NCI-H460 (cell line): ENCODE measurements around the gene ST3GAL3. TPM values are rescaled to one million over a fixed set of nuclear protein-coding genes. Genes with fewer than 3 reads are reported as not detected.

Experiments used
- DNase-seq: peaks from one replicate; pipeline ENCODE4 v3.0.0-alpha.2; 2016; ENCODE audit warnings: low read depth; ENCODE audit errors: extremely low read depth
- total RNA-seq: library from RNA; depleted of rRNA; stranded (reverse); fragments of >200 nt; shearing (Covaris generic); gene quantifications from 2 replicates; pipeline ENCODE4 v1.2.3, GENCODE V29; 2014

ST3GAL3 gene
- total RNA-seq, 1 experiment from 2014 or later, result 12.6 TPM

GRCh38 chr1:43902058-43902831 lies 194.9 kb downstream of the ST3GAL3 start:
- DNase-seq, result no peak

GRCh38 chr1:43904660-43905551 lies 197.6 kb downstream of the ST3GAL3 start:
- DNase-seq, result no peak

- no peak for DNase-seq
Measured at GRCh38 chr1:43908226-43908625, 200.9 kb downstream of the ST3GAL3 start.

GRCh38 chr1:43908858-43909257 lies 201.5 kb downstream of the ST3GAL3 start:
- DNase-seq, result no peak

- DNase-seq, result no peak
Measured at GRCh38 chr1:43910343-43910742, 203.0 kb downstream of the ST3GAL3 start.

- no peak for DNase-seq
Measured at GRCh38 chr1:43912607-43913006, 205.3 kb downstream of the ST3GAL3 start.

- no peak for DNase-seq
Measured at GRCh38 chr1:43913051-43913501, 205.7 kb downstream of the ST3GAL3 start.

GRCh38 chr1:43913666-43914360 lies 206.5 kb downstream of the ST3GAL3 start:
- DNase-seq, result no peak

GRCh38 chr1:43914576-43915525 lies 207.5 kb downstream of the ST3GAL3 start:
- DNase-seq, result no peak

- DNase-seq, result no peak
Measured at GRCh38 chr1:43919906-43920305, 212.6 kb downstream of the ST3GAL3 start.

- no peak for DNase-seq
Measured at GRCh38 chr1:43921022-43921421, 213.7 kb downstream of the ST3GAL3 start.

- no peak for DNase-seq
Measured at GRCh38 chr1:43924516-43924915, 217.2 kb downstream of the ST3GAL3 start.

- no peak for DNase-seq
Measured at GRCh38 chr1:43925846-43926245, 218.5 kb downstream of the ST3GAL3 start.

- no peak for DNase-seq
Measured at GRCh38 chr1:43930168-43930948, 223.0 kb downstream of the ST3GAL3 start.

- DNase-seq, result no peak
Measured at GRCh38 chr1:43930949-43931275, 223.6 kb downstream of the ST3GAL3 start.

GRCh38 chr1:43931711-43932660 lies 224.7 kb downstream of the ST3GAL3 start:
- DNase-seq, result no peak

GRCh38 chr1:43932786-43933385 lies 225.6 kb downstream of the ST3GAL3 start:
- DNase-seq, result no peak
